ENCODE data around the gene BCL2L11.

The BCL2L11 gene

GRCh38 chr2:111116843-111117597 lies 3.7 kb upstream of the BCL2L11 start:
- DNase-seq: peak; percentile 85
- in situ Hi-C loops (cut with HindIII; ENCODE audit: low pct_ligation_motif_present, low pct_unique_long_range_greater_than_20kb, low sequenced_read_pairs): no loop called here

DNA sequence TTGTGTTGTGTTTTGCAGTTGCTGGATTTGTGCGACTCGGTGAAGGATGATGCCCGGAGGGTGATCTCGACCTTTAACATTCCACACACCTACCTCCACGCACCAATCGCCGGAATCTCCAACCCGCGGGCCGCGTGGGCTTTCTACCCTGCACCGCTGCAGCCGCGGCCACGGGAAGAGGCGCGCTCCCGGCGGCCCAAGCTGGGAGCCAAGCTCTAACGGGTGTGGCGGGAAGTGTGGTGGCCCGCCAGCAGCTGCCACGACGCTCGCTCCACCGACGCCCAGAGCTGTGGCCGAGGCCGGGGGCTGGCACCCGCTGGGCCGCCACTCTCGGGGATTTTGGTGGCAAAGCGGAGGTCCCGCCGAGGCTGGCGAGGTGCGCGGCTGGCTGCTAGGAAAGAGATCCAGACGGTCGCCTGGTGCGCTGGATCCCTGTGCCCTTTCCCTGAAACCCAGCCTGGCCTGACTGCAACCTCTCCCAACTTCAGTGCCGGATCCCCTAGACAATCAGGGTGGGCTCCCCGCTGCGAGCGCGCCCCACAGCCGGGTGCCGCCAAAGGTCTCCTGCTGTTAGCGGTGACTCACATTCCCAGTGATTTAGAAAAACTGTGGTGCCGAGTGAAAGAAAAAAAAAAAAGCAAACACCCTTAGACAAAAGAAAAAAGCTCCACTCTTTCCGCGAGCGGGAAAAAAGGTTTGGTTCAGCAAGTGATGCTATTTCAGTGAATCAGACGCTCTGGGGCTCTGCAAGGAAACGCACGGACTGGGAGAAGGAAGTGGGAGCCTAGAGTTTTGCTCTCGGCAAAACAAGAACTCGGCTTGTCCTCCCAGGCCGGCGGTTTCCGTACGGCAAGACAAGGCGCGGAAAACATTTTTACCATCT lies 2.9 kb upstream of the BCL2L11 start:
- in situ Hi-C loops (cut with HindIII; ENCODE audit: low pct_ligation_motif_present, low pct_unique_long_range_greater_than_20kb, low sequenced_read_pairs): no loop called here
- peak; percentile 64 for DNase-seq

GRCh38 chr2:111118481-111118980 lies 2.2 kb upstream of the BCL2L11 start:
- DNase-seq: no peak
- in situ Hi-C loops (cut with HindIII; ENCODE audit: low pct_ligation_motif_present, low pct_unique_long_range_greater_than_20kb, low sequenced_read_pairs): no loop called here

DNA sequence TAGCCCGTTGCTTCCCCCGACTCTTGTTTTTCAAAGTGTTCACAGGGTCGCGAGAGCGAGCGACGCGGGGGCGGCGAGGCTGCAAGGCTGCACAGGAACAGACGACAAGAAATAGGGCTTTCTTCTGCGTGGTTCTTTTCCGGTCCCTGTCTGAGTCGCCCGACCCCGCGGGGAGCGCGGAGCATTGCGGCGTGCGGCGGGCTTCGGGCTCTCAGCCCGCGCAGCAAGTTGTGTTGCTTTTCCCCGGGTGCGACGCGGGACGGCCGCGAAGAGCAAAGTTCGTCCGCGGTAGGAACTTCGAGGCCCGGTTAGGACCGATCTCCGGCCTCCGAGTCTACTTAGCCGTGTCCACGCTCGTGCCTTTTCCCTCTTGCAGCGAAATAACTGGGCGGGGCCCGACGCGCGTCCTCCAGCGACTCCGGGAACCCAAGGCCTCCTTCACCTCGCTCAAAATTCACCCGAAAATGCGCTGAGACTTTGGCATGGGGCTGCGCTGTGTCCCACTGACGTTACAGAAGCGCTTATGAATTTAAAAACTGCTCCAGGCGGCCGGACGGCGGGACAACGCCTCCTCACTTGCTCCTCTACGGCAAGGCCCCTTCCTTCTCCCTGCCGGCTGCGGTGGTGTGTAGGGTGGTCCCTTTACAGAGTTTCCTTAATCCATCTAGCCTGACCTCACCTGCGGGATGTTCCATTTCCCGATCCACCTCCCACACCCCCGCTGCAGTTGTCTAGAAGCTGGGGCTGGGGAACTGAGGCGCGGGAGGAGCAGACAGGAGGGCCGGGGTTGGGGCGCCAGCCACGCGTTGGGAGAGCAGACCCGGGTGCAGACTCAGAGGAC lies 1.5 kb upstream of the BCL2L11 start:
- in situ Hi-C loops (cut with HindIII; ENCODE audit: low pct_ligation_motif_present, low pct_unique_long_range_greater_than_20kb, low sequenced_read_pairs): no loop called here
- no peak for DNase-seq

DNA sequence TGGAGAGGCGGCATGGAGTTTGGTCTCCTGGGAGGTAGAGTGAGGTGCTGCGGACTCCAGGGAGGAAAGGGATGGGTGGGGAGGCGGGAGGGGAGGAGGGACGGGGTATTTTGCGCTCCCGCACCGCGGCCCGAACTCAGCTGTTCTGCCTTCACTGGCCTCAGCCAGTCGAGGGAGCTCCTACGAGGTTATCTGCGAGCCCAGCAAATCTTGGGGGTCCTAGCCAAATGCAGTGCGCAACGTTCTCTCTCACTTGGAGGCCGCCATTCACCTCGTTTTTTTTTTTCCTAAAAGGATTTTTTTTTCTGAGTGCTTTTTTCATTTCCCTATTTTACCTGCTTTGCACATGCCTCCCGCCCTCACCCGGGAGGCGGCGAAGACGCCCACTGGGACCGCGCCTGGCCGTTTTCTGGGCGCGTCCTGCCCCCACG lies 877 bp upstream of the BCL2L11 start:
- in situ Hi-C loops (cut with HindIII; ENCODE audit: low pct_ligation_motif_present, low pct_unique_long_range_greater_than_20kb, low sequenced_read_pairs): no loop called here
- DNase-seq: no peak

DNA sequence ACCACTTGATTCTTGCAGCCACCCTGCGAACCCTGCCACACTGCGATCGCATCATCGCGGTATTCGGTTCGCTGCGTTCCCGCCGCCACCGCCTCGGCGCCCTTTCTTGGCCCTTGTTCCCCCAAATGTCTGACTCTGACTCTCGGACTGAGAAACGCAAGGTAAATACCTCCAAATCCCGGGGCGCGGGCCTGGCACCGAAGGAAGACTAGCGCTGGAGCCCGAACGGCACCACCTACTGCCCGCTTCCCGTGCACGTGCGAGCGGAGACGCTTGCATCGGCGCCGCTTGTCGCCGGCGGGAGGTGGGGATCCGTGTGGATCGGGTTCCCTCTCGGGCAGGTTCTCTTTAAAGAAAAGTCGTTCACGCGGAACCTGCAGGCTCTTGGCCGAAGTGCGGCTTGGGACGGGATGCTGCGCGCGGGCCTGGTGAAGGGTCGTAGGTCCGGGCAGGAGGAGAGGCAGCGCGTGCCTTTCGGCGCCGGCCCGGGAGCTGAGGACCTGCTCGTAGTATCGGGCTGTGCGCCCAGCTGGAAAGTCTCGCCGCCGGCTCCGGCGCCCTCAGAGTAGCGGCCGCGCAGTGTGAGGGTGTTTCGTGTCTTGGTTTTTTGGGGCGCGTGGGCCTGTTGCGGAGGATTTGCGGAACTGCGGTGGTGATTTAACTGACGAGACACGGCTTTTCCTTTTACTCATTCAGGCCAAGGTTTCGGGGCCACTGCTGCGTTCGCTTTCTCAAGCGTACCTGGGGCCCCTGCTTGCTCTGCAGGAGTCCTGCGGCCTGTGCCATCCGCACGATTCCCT lies 514 bp downstream of the BCL2L11 start:
- DNase-seq: peak; percentile 49
- in situ Hi-C loops (cut with HindIII; ENCODE audit: low pct_ligation_motif_present, low pct_unique_long_range_greater_than_20kb, low sequenced_read_pairs): no loop called here

DNA sequence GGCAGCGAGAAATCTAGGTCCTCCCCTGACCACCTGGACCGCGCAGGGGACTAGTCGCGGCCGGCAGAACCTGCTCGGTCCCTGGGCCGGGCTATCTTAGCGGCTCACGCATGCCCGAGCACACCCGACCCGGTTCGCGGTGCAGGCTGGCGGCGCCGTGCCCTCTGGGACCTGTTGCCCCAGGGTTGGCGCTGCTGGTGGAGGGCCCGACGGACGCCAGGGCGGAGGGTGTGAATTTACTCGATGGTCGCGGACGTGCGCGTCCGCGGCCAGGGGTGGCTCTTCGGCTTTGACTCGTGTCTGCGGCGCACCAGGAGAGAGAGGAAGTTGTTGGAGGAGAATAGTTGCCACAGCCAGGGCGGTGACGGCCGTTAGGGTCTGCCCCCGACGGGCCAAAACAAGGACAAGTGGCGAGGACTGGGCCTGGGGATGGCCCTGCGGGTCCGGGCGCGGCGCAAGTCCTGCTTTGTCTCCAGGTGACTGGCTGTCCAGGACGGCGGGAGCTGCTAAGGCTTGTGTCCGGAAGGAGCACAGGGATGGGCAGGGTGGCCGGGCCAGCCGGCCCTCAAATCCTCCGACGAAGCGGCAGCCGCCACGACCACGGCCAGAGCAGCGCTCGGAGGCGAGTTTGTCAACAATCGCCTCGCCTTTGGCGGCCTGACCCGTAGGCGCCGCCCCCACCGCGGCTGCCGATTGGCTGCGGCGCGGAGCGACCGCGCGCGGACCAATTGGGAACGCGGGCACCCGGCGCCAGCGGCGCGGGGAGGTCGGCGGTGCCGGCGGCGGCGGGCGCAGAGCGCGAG lies 1.3 kb downstream of the BCL2L11 start:
- peak; percentile 93 for DNase-seq
- in situ Hi-C loops (cut with HindIII; ENCODE audit: low pct_ligation_motif_present, low pct_unique_long_range_greater_than_20kb, low sequenced_read_pairs): no loop called here

DNA sequence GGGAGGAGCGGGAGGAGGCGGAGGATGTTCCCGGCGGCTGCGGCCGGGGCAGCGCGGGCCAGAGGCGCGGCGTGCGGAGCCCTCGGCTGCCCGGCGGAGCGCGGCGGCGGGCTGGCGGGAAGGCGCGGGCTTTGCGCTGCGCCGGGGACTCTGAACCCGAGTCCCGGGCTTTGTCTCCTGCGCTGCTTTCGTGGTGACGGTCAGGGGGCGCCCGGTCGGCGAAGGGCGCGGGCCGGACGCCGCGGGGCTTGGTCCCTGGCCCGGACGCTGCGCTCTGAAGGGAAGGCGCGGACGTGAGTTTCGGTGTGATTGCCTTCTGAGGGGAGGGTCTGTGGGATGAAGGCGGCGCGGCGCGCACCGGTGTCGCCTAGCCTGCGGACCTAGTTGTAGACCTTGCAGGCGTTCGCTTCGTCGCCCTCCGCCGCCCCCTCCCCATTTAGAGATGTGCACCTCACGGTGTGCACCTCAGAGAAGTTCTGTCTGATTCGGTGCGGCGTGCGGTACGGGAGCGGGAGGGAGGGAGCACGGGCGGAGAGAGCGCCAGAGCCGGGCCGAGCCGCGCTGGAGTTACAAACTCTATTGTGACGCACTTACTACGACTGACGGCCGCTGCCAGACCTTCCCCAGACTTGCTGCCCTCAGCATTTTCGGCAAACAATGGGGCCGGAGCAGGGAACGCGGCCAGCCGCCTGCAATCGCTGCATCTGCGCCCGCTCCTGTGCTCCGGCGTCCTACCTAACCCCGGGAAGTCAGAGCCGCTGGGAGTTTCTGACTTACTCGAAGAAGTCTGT lies 2.1 kb downstream of the BCL2L11 start:
- in situ Hi-C loops (cut with HindIII; ENCODE audit: low pct_ligation_motif_present, low pct_unique_long_range_greater_than_20kb, low sequenced_read_pairs): no loop called here

GRCh38 chr2:111123751-111124150 lies 3.0 kb downstream of the BCL2L11 start:
- DNase-seq: no peak
- in situ Hi-C loops (cut with HindIII; ENCODE audit: low pct_ligation_motif_present, low pct_unique_long_range_greater_than_20kb, low sequenced_read_pairs): no loop called here

More for the DNA sequence above, 2.1 kb downstream of the BCL2L11 start:
- peak; percentile 69 for DNase-seq

GRCh38 chr2:111126581-111126980 lies 5.9 kb downstream of the BCL2L11 start:
- no peak for DNase-seq
- in situ Hi-C loops (cut with HindIII; ENCODE audit: low pct_ligation_motif_present, low pct_unique_long_range_greater_than_20kb, low sequenced_read_pairs): no loop called here

DNA sequence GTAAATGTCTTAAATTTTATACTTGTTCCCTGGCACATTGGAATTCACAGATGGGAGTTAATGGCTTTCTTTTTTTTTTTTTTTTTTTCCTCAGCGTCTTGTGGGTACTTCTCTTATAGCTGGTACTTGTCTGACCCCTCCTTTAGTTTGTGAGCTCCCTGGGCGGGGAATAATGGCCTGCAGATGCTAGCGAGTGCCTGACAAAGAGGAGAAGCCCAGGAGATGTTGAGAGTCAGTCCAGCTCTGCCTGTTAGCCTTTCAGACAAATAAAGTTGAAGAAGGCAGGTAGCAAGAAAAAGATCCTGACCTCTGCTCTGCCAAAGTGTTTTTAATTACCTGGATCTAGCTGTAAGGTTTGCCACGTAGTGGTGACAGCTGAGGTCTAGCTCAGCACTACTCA lies 6.6 kb downstream of the BCL2L11 start:
- DNase-seq: no peak
- in situ Hi-C loops (cut with HindIII; ENCODE audit: low pct_ligation_motif_present, low pct_unique_long_range_greater_than_20kb, low sequenced_read_pairs): no loop called here

- in situ Hi-C loops (cut with HindIII; ENCODE audit: low pct_ligation_motif_present, low pct_unique_long_range_greater_than_20kb, low sequenced_read_pairs): no loop called here
- no peak for DNase-seq
Observed at GRCh38 chr2:111128096-111128495, 7.4 kb downstream of the BCL2L11 start.

DNA sequence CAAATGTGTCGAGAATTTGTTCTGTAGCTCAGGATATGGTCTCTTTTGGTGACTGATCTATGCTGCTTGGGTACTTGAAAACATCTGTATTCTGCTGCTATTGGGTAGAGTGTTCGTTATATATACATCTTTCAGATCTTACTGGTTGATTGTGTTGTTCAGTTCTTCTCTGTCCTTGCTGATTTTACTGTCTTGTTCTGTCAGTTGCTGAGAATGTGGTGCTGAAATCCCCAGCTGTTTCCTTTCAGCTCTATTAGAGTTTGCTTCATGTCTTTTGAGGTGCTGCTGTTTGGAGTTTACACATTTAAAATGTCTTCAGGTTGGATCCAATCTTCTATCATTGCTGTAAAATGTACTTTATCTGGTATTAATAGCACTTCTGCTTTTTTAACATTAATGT lies 12.9 kb downstream of the BCL2L11 start:
- DNase-seq: no peak
- in situ Hi-C loops (cut with HindIII; ENCODE audit: low pct_ligation_motif_present, low pct_unique_long_range_greater_than_20kb, low sequenced_read_pairs): no loop called here

GRCh38 chr2:111134055-111134454 lies 13.3 kb downstream of the BCL2L11 start:
- no peak for DNase-seq

GRCh38 chr2:111135237-111135909 lies 14.7 kb downstream of the BCL2L11 start:
- DNase-seq: no peak
- in situ Hi-C loops (cut with HindIII; ENCODE audit: low pct_ligation_motif_present, low pct_unique_long_range_greater_than_20kb, low sequenced_read_pairs): no loop called here

More at GRCh38 chr2:111134055-111134454, 13.3 kb downstream of the BCL2L11 start:
- in situ Hi-C loops (cut with HindIII; ENCODE audit: low pct_ligation_motif_present, low pct_unique_long_range_greater_than_20kb, low sequenced_read_pairs): no loop called here

DNA sequence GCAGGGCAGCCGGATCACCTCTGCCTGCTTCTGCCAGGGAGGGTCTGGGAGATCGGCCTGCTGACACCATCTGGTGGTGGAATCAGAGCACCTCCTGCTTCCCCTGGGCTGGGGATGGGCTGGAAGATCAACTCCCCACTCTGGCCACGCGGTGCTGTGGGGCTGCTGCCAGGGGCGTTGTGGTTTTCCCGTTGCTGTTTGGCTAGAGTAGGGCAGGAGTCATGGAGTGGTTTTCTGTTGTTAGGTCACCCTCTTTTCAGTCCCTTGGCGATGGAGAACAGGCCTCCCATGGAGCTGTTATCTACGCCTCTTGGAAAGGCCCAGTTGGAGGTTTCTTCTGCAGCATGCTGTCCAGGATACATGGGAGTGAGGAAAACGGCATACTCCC lies 15.2 kb downstream of the BCL2L11 start:
- peak; percentile 18 for DNase-seq
- in situ Hi-C loops (cut with HindIII; ENCODE audit: low pct_ligation_motif_present, low pct_unique_long_range_greater_than_20kb, low sequenced_read_pairs): no loop called here
